Gastroesophageal sphincter (tissue), 4 donors: ENCODE data around the gene SACM1L. TPM values are rescaled to one million over a fixed set of nuclear protein-coding genes. Genes with fewer than 3 reads are reported as not detected.
A peak's percentile ranks its signal among the peaks of the same experiment; 100 is the strongest.

Experiments used
- ATAC-seq: fragments of 150-250 bp; one replicate; pipeline ENCODE4 v1.9.1; 2016; ENCODE audit warnings: mild to moderate bottlenecking, moderate library complexity
- H3K27ac ChIP-seq, 4 donors: fragments of 200-600 bp; sonication (generic) in 3 of 4; 1 replicate in 3 of 4; 2 replicates in 1 of 4; pipeline ENCODE4 v1.5.1; 2016 to 2019
- H3K27me3 ChIP-seq: fragments of 200-600 bp; sonication (generic); one replicate; pipeline ENCODE4 v1.5.1; 2019
- H3K36me3 ChIP-seq, 2 donors: fragments of 200-600 bp; sonication (generic); one replicate each; pipeline ENCODE4 v1.5.1; 2019; ENCODE audit warnings: control low read depth in 1 of 2
- H3K4me1 ChIP-seq, 3 donors: fragments of 200-600 bp; sonication (generic); 1 replicate in 2 of 3; 2 replicates in 1 of 3; pipeline ENCODE4 v1.5.1; 2016 to 2019; ENCODE audit warnings: control low read depth in 2 of 3
- H3K4me3 ChIP-seq, 2 donors: fragments of 200-600 bp; sonication (generic); one replicate each; pipeline ENCODE4 v1.5.1; 2019; ENCODE audit warnings: mild to moderate bottlenecking in 1 of 2, moderate library complexity in 1 of 2
- H3K9me3 ChIP-seq, 3 donors: fragments of 200-600 bp; sonication (generic); one replicate each; pipeline ENCODE4 v1.5.1; 2017 to 2019; ENCODE audit warnings: control low read depth in 2 of 3
- EP300 ChIP-seq: sonication (generic); formaldehyde crosslinking; IDR thresholded peaks from one replicate; pipeline ENCODE4 v1.6.1; 2017; ENCODE audit warnings: antibody characterized with exemption, mild to moderate bottlenecking
- POLR2A ChIP-seq, 2 donors: fragments of 450-650 bp; IDR thresholded peaks; one replicate each; pipeline ENCODE4 v1.6.1; 2017; ENCODE audit warnings: antibody characterized with exemption in 2 of 2, mild to moderate bottlenecking in 2 of 2, moderate library complexity in 1 of 2
- POLR2AphosphoS5 ChIP-seq: sonication (generic); formaldehyde crosslinking; IDR thresholded peaks from one replicate; pipeline ENCODE4 v1.6.1; 2017; ENCODE audit warnings: antibody characterized with exemption
- WGBS, 2 donors: methylation state at CpG; one replicate each; pipeline ENCODE4 v1.1.5; 2018; ENCODE audit warnings: low coverage in 1 of 2; 5-methylcytosine and 5-hydroxymethylcytosine counted together
- total RNA-seq, 4 donors: library from RNA; depleted of rRNA; stranded (reverse); fragments of >200 nt; gene quantifications; one replicate each; pipeline ENCODE4 v1.1.0, GENCODE V29; 2016
- TF ChIP-seq, protein P1 (sequence below), 4 experiments: fragments of 200-600 bp in 2 of 4; fragments of 450-650 bp in 2 of 4; sonication (generic) in 1 of 4; IDR thresholded peaks; one replicate each; pipeline ENCODE4 v1.5.1; 2017 to 2019; ENCODE audit warnings: antibody characterized with exemption in 4 of 4, mild to moderate bottlenecking in 2 of 4, moderate library complexity in 2 of 4

Gene SACM1L
- total RNA-seq, 4 donors from 2014 or later = 31.9 to 52.6 (median 38.2) TPM

GRCh38 chr3:45712434-45713110 is 23.4 kb downstream of the SACM1L start:
- Histone ChIP-seq H3K27ac (no peak overlapping the region), H3K27me3 (no peaks in the 10 kb centered on the region), H3K9me3 (no peaks in the 10 kb centered on the region), H3K4me1 (no peaks in the 10 kb centered on the region), H3K4me3 (no peak overlapping the region), H3K36me3 (peaks cover 4 to 87% of the 10 kb centered on the region in 2 donors)
- no peak for ATAC-seq
- 69 to 91% methylated on average over 2 to 4 of the region's 7 CpGs for WGBS, 2 donors
- TF ChIP-seq POLR2AphosphoS5 = no peak
- TF ChIP-seq EP300 = no peak
- no peak for TF ChIP-seq POLR2A (IDR thresholded peaks at IDR 0.05)
- TF ChIP-seq, protein P1, sequence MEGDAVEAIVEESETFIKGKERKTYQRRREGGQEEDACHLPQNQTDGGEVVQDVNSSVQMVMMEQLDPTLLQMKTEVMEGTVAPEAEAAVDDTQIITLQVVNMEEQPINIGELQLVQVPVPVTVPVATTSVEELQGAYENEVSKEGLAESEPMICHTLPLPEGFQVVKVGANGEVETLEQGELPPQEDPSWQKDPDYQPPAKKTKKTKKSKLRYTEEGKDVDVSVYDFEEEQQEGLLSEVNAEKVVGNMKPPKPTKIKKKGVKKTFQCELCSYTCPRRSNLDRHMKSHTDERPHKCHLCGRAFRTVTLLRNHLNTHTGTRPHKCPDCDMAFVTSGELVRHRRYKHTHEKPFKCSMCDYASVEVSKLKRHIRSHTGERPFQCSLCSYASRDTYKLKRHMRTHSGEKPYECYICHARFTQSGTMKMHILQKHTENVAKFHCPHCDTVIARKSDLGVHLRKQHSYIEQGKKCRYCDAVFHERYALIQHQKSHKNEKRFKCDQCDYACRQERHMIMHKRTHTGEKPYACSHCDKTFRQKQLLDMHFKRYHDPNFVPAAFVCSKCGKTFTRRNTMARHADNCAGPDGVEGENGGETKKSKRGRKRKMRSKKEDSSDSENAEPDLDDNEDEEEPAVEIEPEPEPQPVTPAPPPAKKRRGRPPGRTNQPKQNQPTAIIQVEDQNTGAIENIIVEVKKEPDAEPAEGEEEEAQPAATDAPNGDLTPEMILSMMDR (IDR thresholded peaks at IDR 0.05) = no peak

- no peak overlapping the region for H3K27ac ChIP-seq
- TF ChIP-seq EP300 (no peak), POLR2A (IDR thresholded peaks at IDR 0.05) (no peak), POLR2AphosphoS5 (no peak)
- TF ChIP-seq, protein P1 (IDR thresholded peaks at IDR 0.05) = no peak
- peaks cover 0 to 22% (median 0%) of the 10 kb centered on the region in 3 donors for H3K4me1 ChIP-seq
- no peak for ATAC-seq
- 88 to 100% methylated on average over 2 of the region's 2 CpGs for WGBS, 2 donors
- no peaks in the 10 kb centered on the region for H3K27me3 ChIP-seq
- H3K36me3 ChIP-seq = peaks cover 4 to 67% of the 10 kb centered on the region in 2 donors
- H3K9me3 ChIP-seq = no peaks in the 10 kb centered on the region
- no peak overlapping the region for H3K4me3 ChIP-seq
Measured at GRCh38 chr3:45715945-45716344, 26.7 kb downstream of the SACM1L start.

DNA sequence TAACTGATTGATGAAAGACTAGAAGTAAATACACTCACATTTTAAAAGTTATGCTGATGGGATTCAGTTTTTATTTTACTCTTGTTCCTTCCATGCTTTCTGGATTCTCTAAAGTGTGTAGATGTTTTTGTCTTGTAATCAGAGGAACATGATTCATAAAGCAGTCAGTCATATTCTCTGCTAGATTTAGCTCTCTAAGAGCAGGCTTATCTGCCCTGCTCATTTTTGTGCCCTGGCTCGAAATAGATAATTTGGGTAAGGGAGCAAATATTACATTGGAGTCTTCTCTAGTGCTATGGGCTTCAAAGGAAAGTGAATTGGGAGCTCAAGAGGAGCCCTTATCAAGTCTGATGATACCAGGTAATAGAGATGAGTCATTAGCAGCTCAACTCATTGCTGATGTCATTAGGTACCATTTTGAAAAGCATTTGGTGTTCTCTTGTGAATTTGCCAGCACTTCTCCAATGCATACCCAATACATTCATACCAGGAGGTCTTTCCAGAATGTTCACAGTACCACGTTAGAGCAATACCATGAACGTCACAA is 27.7 kb downstream of the SACM1L start:
- Histone ChIP-seq H3K4me1 (peaks cover 0 to 22% (median 0%) of the 10 kb centered on the region in 3 donors), H3K27ac (no peak overlapping the region), H3K27me3 (no peaks in the 10 kb centered on the region), H3K4me3 (no peak overlapping the region), H3K36me3 (peaks cover 4 to 58% of the 10 kb centered on the region in 2 donors), H3K9me3 (no peaks in the 10 kb centered on the region)
- TF ChIP-seq, protein P1 (IDR thresholded peaks at IDR 0.05) = no peak
- no peak for TF ChIP-seq POLR2A (IDR thresholded peaks at IDR 0.05)
- no peak for TF ChIP-seq EP300
- no peak for TF ChIP-seq POLR2AphosphoS5
- 76 to 96% methylated on average over 3 of the region's 3 CpGs for WGBS, 2 donors
- no peak for ATAC-seq

- no peak for ATAC-seq
- peaks cover 0 to 22% (median 0%) of the 10 kb centered on the region in 3 donors for H3K4me1 ChIP-seq
- peak overlapping the region in 1 of 4 donors; percentile 25 for H3K27ac ChIP-seq
- peaks cover 0 to 58% of the 10 kb centered on the region in 2 donors for H3K36me3 ChIP-seq
- no peak overlapping the region for H3K4me3 ChIP-seq
- H3K27me3 ChIP-seq = no peaks in the 10 kb centered on the region
- 39 to 43% methylated on average over 3 of the region's 3 CpGs for WGBS, 2 donors
- no peaks in the 10 kb centered on the region for H3K9me3 ChIP-seq
- TF ChIP-seq, protein P1 (IDR thresholded peaks at IDR 0.05) = no peak
- TF ChIP-seq EP300 (no peak), POLR2AphosphoS5 (no peak), POLR2A (IDR thresholded peaks at IDR 0.05) (no peak)
Measured at GRCh38 chr3:45719655-45720487, 30.7 kb downstream of the SACM1L start.
